NK-92 (cell line): ENCODE measurements around the gene RBMY1A1.
"Not testable (repeated sequence)": the region's sequence is repeated elsewhere in the genome, so short reads cannot be mapped to it uniquely, and the experiment has no call there.

Experiments used
- DNase-seq: peaks from one replicate; lab custom pipeline; 2025; ENCODE audit not compliant: unreplicated experiment; lab: John Stamatoyannopoulos, UW

Gene RBMY1A1

DNA sequence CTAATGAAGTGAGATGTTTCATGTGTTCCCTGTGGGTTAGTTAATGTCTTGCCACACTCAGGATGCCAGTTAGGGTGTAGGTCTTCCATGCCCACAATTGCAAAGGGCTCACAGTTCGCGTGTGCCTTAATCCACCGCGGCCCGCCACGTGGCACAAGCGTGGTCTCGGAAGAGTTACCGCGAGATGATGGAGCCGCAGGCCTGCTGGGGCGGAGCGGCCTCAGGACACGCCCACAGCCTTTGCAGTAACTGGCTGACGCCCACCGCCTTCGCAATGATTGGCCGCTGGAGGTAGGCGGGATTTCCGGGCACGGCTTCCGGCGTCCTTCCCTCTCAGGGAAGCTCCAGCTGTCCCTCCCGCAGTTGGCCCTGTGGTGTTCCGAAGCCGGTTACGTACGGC lies at the start of gene RBMY1A1:
Gene RBMY1A1 (plus strand): TSS at position 301 of the 400 bp plus-strand sequence. CDS start 2,013 bp downstream, outside the sequence.
- DNase-seq: not testable (repeated sequence)

DNA sequence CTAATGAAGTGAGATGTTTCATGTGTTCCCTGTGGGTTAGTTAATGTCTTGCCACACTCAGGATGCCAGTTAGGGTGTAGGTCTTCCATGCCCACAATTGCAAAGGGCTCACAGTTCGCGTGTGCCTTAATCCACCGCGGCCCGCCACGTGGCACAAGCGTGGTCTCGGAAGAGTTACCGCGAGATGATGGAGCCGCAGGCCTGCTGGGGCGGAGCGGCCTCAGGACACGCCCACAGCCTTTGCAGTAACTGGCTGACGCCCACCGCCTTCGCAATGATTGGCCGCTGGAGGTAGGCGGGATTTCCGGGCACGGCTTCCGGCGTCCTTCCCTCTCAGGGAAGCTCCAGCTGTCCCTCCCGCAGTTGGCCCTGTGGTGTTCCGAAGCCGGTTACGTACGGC lies 23.6 kb upstream of the RBMY1A1 start, which contains the start of gene RBMY1B:
Gene RBMY1B (plus strand): TSS at position 301 of the 400 bp plus-strand sequence. CDS start 2,013 bp downstream, outside the sequence.
- not testable (repeated sequence) for DNase-seq

GRCh38 chrY:21559316-21559984 lies 24.8 kb downstream of the RBMY1A1 start:
- DNase-seq: not testable (repeated sequence)

GRCh38 chrY:21585449-21585848 lies 50.8 kb downstream of the RBMY1A1 start:
- no peak for DNase-seq

DNA sequence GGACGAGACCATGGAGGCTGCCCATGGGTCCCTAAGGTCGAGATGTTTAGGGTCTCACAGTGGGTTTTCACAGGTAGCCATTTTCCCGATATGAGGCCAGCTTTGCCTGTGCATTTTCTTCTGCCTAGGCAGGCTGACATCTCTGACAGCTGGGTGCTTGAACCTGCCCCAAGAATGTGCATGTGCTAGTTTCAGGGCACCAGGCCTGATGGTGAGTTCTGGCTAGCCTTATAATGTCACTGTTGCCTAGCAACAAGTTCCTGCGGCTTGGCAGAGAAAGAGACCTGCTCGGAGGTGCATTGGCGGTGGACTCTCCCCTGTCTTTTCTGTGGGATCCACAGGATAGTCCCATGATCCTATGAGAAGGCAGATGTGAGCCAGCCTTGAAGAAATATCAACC lies 51.8 kb downstream of the RBMY1A1 start:
- DNase-seq: not testable (repeated sequence)

DNA sequence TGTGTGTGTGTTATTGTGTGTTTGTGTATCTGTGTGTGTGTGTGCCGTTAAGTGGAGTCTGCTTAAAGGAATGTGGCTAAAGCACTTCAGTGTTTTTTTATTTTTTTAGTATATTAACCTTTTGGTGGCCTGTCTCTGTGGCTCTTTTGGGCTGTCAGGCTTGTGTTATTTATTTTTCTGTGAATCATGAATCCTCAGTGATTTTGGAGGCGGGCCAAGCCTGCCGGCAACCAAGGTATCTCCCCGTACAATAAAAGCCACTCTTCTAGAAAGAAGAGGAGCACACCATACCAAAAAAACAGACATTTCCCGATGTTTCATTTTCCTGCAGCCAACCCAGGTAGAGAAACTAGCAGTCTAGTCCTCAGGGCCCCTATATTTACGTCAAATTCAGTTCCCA lies 57.4 kb downstream of the RBMY1A1 start:
- no peak for DNase-seq

- not testable (repeated sequence) for DNase-seq
These were observed 61.6 kb downstream of the RBMY1A1 start for GRCh38 chrY:21596287-21596686.
